ENCODE results near the gene CNTNAP2.

- TF ChIP-seq, protein P1, sequence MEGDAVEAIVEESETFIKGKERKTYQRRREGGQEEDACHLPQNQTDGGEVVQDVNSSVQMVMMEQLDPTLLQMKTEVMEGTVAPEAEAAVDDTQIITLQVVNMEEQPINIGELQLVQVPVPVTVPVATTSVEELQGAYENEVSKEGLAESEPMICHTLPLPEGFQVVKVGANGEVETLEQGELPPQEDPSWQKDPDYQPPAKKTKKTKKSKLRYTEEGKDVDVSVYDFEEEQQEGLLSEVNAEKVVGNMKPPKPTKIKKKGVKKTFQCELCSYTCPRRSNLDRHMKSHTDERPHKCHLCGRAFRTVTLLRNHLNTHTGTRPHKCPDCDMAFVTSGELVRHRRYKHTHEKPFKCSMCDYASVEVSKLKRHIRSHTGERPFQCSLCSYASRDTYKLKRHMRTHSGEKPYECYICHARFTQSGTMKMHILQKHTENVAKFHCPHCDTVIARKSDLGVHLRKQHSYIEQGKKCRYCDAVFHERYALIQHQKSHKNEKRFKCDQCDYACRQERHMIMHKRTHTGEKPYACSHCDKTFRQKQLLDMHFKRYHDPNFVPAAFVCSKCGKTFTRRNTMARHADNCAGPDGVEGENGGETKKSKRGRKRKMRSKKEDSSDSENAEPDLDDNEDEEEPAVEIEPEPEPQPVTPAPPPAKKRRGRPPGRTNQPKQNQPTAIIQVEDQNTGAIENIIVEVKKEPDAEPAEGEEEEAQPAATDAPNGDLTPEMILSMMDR (conservative IDR thresholded peaks at IDR 0.05), result no peak
- no peak for TF ChIP-seq ZFX (IDR thresholded peaks at IDR 0.05)
These were observed 759.8 kb downstream of the CNTNAP2 start for GRCh38 chr7:146876411-146876810.

All from C4-2B (cell line).